Measurements from ENCODE around the gene DTWD2. TPM values are rescaled to one million over a fixed set of nuclear protein-coding genes. Genes with fewer than 3 reads are reported as not detected.
"Not testable (repeated sequence)": the region's sequence is repeated elsewhere in the genome, so short reads cannot be mapped to it uniquely, and the experiment has no call there.

Gene DTWD2
- total RNA-seq, 1 donor from 2014 or later, result 13.0 TPM

DNA sequence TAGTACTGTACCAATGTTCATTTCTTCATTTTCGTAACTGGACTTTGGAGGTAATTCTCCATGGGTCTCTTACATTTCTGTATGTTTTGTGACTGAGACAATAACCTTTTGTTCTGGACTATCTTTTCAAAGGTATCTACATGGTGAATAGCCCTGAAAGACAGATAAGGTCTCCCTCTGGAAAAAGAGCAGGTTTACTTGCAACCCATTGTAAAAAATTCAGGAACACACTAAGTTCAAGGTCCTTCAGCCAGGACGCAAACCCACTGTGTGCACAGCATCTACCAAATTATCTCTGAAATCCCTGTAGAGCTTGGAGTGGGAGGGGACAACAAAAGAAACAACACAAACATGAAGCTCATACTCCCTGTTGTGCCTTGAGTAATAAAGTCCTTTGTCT, 8.3 kb downstream of the DTWD2 start:
- H3K27ac ChIP-seq (ENCODE audit: low read depth, low read length), result no peak overlapping the region
- H3K9me3 ChIP-seq (ENCODE audit: control insufficient read depth in 3 of 3, low read length in 3 of 3), result no peaks in the 10 kb centered on the region
- H3K27me3 ChIP-seq (ENCODE audit: control insufficient read depth in 3 of 3, insufficient read depth in 3 of 3, low read length in 3 of 3), result no peaks in the 10 kb centered on the region
- H3K36me3 ChIP-seq (ENCODE audit: control insufficient read depth in 3 of 3, insufficient read depth in 3 of 3, low read length in 3 of 3), result no peaks in the 10 kb centered on the region
- no peak overlapping the region for H3K9ac ChIP-seq (ENCODE audit: low read depth in 1 of 3, low read length in 3 of 3)
- no peak overlapping the region for H3K4me3 ChIP-seq (ENCODE audit: low read length in 3 of 3)
- H3K4me1 ChIP-seq (ENCODE audit: control insufficient read depth in 3 of 3, insufficient read depth in 3 of 3, low read length in 3 of 3), result no peaks in the 10 kb centered on the region

DNA sequence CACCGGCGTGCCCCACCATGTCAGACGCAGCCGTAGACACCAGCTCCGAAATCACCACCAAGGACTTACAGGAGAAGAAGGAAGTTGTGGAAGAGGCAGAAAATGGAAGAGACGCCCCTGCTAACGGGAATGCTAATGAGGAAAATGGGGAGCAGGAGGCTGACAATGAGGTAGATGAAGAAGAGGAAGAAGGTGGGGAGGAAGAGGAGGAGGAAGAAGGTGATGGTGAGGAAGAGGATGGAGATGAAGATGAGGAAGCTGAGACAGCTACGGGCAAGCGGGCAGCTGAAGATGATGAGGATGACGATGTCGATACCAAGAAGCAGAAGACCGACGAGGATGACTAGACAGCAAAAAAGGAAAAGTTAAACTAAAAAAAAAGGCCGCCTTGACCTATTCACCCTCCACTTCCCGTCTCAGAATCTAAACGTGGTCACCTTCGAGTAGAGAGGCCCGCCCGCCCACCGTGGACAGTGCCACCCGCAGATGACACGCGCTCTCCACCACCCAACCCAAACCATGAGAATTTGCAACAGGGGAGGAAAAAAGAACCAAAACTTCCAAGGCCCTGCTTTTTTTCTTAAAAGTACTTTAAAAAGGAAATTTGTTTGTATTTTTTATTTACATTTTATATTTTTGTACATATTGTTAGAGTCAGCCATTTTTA, 14.4 kb downstream of the DTWD2 start:
- H3K27me3 ChIP-seq (ENCODE audit: control insufficient read depth in 3 of 3, insufficient read depth in 3 of 3, low read length in 3 of 3); H3K4me3 ChIP-seq (ENCODE audit: low read length in 3 of 3); H3K27ac ChIP-seq (ENCODE audit: low read depth, low read length); H3K4me1 ChIP-seq (ENCODE audit: control insufficient read depth in 3 of 3, insufficient read depth in 3 of 3, low read length in 3 of 3); H3K9me3 ChIP-seq (ENCODE audit: control insufficient read depth in 3 of 3, low read length in 3 of 3); H3K36me3 ChIP-seq (ENCODE audit: control insufficient read depth in 3 of 3, insufficient read depth in 3 of 3, low read length in 3 of 3); H3K9ac ChIP-seq (ENCODE audit: low read depth in 1 of 3, low read length in 3 of 3): not testable (repeated sequence)

DNA sequence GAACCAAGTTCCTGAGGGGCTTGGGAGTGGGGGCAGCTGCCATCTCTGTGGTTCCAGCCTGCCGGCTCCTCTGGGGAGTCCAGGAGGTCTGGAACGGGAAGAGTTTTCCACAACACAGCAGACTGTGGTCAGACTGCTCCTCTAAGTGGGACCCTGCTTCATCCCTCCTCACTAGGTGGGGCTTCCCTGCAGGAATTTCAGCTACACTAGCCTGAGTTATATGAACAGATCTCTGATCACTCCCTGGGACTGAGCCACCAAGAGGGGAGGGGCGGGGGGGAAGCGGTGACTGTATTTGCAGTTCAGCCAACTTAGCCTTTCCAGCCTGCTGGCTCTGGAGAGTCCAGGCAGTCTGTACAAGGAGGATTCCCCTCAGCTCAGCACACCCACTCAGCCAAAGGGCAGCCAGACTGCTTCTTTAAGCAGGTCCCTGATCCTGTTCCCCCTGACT, 19.4 kb downstream of the DTWD2 start:
- H3K27me3 ChIP-seq (ENCODE audit: control insufficient read depth in 3 of 3, insufficient read depth in 3 of 3, low read length in 3 of 3), result no peaks in the 10 kb centered on the region
- H3K36me3 ChIP-seq (ENCODE audit: control insufficient read depth in 3 of 3, insufficient read depth in 3 of 3, low read length in 3 of 3), result no peaks in the 10 kb centered on the region
- peaks cover 0 to 8% (median 3%) of the 10 kb centered on the region in 3 donors for H3K4me1 ChIP-seq (ENCODE audit: control insufficient read depth in 3 of 3, insufficient read depth in 3 of 3, low read length in 3 of 3)
- no peak overlapping the region for H3K9ac ChIP-seq (ENCODE audit: low read depth in 1 of 3, low read length in 3 of 3)
- no peaks in the 10 kb centered on the region for H3K9me3 ChIP-seq (ENCODE audit: control insufficient read depth in 3 of 3, low read length in 3 of 3)
- no peak overlapping the region for H3K4me3 ChIP-seq (ENCODE audit: low read length in 3 of 3)
- H3K27ac ChIP-seq (ENCODE audit: low read depth, low read length), result no peak overlapping the region

DNA sequence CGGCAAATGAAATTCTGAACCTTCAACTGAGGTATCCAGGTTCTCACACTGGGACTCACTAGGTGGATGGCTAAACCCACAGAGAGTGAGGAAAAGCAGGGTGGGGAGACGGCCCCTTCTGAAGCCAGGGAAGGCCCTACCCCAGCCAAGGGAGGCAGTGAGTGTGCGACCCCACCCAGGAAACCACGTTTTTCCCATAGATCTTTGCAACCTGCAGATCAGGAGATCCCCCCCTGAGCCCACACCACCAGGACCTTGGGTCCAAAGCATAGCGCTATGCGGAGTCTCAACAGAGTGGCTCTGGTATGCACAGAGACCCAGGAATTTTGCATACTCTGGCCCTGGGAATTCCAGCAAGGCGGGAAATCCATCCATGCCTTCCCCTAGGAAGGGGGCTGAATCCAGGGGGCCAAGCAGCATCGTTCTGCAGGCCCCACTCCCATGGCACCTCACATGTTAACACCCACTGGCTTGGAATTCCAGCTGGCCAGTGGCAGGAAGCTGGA, 19.9 kb downstream of the DTWD2 start:
- Histone ChIP-seq H3K36me3 (ENCODE audit: control insufficient read depth in 3 of 3, insufficient read depth in 3 of 3, low read length in 3 of 3) (no peaks in the 10 kb centered on the region), H3K9ac (ENCODE audit: low read depth in 1 of 3, low read length in 3 of 3) (no peak overlapping the region), H3K27me3 (ENCODE audit: control insufficient read depth in 3 of 3, insufficient read depth in 3 of 3, low read length in 3 of 3) (no peaks in the 10 kb centered on the region), H3K9me3 (ENCODE audit: control insufficient read depth in 3 of 3, low read length in 3 of 3) (no peaks in the 10 kb centered on the region), H3K4me3 (ENCODE audit: low read length in 3 of 3) (no peak overlapping the region), H3K4me1 (ENCODE audit: control insufficient read depth in 3 of 3, insufficient read depth in 3 of 3, low read length in 3 of 3) (peaks cover 0 to 8% (median 3%) of the 10 kb centered on the region in 3 donors), H3K27ac (ENCODE audit: low read depth, low read length) (no peak overlapping the region)

DNA sequence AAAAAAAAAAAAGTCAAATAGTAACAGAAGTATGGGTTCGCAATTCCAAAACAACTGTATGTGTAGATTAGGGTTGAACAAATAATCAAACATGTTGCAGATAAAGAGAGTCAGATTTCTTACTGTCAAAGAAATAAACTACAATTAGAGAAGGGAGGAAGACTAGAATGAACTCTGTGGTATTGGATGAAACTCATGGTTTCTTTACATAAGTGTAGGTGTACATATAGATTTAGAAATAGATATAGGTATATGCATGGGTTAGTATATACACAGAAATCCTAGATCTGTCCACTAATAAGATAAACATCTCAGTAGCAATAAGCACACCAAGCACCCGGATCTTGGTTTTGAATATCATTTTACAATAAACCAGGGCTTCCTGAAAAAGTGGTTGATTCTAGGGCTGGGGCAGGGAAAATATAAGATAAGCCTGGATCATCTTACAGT, 21.3 kb downstream of the DTWD2 start:
- H3K27me3 ChIP-seq (ENCODE audit: control insufficient read depth in 3 of 3, insufficient read depth in 3 of 3, low read length in 3 of 3), result no peaks in the 10 kb centered on the region
- H3K4me3 ChIP-seq (ENCODE audit: low read length in 3 of 3), result no peak overlapping the region
- no peaks in the 10 kb centered on the region for H3K36me3 ChIP-seq (ENCODE audit: control insufficient read depth in 3 of 3, insufficient read depth in 3 of 3, low read length in 3 of 3)
- peaks cover 0 to 14% (median 3%) of the 10 kb centered on the region in 3 donors for H3K4me1 ChIP-seq (ENCODE audit: control insufficient read depth in 3 of 3, insufficient read depth in 3 of 3, low read length in 3 of 3)
- H3K27ac ChIP-seq (ENCODE audit: low read depth, low read length), result no peak overlapping the region
- H3K9me3 ChIP-seq (ENCODE audit: control insufficient read depth in 3 of 3, low read length in 3 of 3), result no peaks in the 10 kb centered on the region
- H3K9ac ChIP-seq (ENCODE audit: low read depth in 1 of 3, low read length in 3 of 3), result no peak overlapping the region

DNA sequence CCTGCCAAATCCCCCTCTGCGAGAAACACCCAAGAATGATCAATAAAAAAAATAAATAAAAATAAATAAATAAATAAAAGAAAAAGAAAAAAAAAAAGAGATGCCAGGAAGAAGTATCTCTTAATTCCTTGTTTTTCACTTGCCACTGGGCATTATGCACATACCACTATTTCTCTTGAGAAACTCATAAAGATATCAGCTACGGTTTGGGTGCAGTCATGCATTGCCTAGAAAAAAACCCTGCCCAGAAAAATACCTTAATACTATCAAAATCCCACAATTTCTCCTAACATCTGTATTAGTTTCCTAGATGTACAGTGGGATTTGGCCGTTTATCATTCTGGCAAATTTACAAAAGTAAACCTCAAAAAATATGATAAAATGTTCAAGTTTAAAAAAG, 22.5 kb downstream of the DTWD2 start:
- Histone ChIP-seq H3K36me3 (ENCODE audit: control insufficient read depth in 3 of 3, insufficient read depth in 3 of 3, low read length in 3 of 3) (no peaks in the 10 kb centered on the region), H3K9ac (ENCODE audit: low read depth in 1 of 3, low read length in 3 of 3) (no peak overlapping the region), H3K4me3 (ENCODE audit: low read length in 3 of 3) (no peak overlapping the region), H3K27ac (ENCODE audit: low read depth, low read length) (no peak overlapping the region), H3K4me1 (ENCODE audit: control insufficient read depth in 3 of 3, insufficient read depth in 3 of 3, low read length in 3 of 3) (peaks cover 0 to 14% (median 3%) of the 10 kb centered on the region in 3 donors), H3K27me3 (ENCODE audit: control insufficient read depth in 3 of 3, insufficient read depth in 3 of 3, low read length in 3 of 3) (no peaks in the 10 kb centered on the region), H3K9me3 (ENCODE audit: control insufficient read depth in 3 of 3, low read length in 3 of 3) (no peaks in the 10 kb centered on the region)

DNA sequence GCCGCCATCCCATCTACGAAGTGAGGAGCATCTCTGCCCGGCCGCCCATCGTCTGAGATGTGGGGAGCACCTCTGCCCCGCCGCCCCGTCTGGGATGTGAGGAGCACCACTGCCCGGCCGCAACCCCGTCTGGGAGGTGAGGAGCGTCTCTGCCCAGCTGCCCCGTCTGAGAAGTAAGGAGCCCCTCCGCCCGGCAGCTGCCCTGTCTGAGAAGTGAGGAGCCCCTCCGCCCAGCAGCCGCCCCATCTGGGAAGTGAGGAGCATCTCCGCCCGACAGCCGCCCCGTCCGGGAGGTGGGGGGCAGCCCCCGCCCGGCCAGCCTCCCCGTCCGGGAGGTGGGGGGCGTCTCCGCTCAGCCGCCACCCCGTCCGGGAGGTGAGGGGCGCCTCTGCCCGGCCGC, 23.4 kb downstream of the DTWD2 start:
- H3K4me1 ChIP-seq (ENCODE audit: control insufficient read depth in 3 of 3, insufficient read depth in 3 of 3, low read length in 3 of 3), result peaks cover 0 to 14% (median 3%) of the 10 kb centered on the region in 3 donors
- not testable (repeated sequence) for H3K27me3 ChIP-seq (ENCODE audit: control insufficient read depth in 3 of 3, insufficient read depth in 3 of 3, low read length in 3 of 3)

DNA sequence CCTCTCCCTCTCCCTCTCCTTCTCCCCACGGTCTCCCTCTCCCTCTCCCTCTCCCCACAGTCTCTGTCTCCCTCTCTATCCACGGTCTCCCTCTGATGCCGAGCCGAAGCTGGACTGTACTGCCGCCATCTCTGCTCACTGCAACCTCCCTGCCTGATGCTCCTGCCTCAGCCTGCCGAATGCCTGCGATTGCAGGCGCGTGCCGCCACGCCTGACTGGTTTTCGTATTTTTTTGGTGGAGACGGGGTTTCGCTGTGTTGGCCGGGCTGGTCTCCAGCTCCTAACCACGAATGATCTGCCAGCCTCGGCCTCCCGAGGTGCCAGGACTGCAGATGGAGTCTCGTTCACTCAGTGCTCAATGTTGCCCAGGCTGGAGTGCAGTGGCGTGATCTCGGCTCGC, 24.0 kb downstream of the DTWD2 start:
- not testable (repeated sequence) for H3K9me3 ChIP-seq (ENCODE audit: control insufficient read depth in 3 of 3, low read length in 3 of 3); H3K9ac ChIP-seq (ENCODE audit: low read depth in 1 of 3, low read length in 3 of 3); H3K27ac ChIP-seq (ENCODE audit: low read depth, low read length); H3K36me3 ChIP-seq (ENCODE audit: control insufficient read depth in 3 of 3, insufficient read depth in 3 of 3, low read length in 3 of 3); H3K27me3 ChIP-seq (ENCODE audit: control insufficient read depth in 3 of 3, insufficient read depth in 3 of 3, low read length in 3 of 3); H3K4me3 ChIP-seq (ENCODE audit: low read length in 3 of 3)
- H3K4me1 ChIP-seq (ENCODE audit: control insufficient read depth in 3 of 3, insufficient read depth in 3 of 3, low read length in 3 of 3), result peaks cover 0 to 12% (median 3%) of the 10 kb centered on the region in 3 donors

More for the DNA sequence above, 23.4 kb downstream of the DTWD2 start:
- not testable (repeated sequence) for H3K27ac ChIP-seq (ENCODE audit: low read depth, low read length); H3K4me3 ChIP-seq (ENCODE audit: low read length in 3 of 3); H3K9ac ChIP-seq (ENCODE audit: low read depth in 1 of 3, low read length in 3 of 3); H3K36me3 ChIP-seq (ENCODE audit: control insufficient read depth in 3 of 3, insufficient read depth in 3 of 3, low read length in 3 of 3); H3K9me3 ChIP-seq (ENCODE audit: control insufficient read depth in 3 of 3, low read length in 3 of 3)

DNA sequence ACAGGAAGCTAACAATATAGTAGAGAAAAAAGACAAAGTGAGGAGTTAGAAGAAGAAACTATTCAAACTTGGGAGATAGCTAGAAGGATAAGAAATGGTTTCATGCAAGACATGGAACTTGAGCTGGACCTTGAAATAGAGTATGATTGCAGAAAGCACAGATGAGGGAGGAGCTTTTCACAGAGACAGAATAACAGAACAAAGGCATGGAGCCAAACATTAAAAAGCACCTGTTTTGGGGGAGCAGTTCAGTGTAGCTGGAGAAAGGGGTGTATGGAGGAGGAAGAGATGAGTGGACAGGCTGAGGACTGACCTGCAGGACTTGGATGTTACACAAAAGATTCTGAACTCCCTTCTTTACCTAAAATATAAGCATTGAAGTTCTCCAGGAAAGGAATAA, 25.2 kb downstream of the DTWD2 start:
- Histone ChIP-seq H3K4me3 (ENCODE audit: low read length in 3 of 3) (no peak overlapping the region), H3K27me3 (ENCODE audit: control insufficient read depth in 3 of 3, insufficient read depth in 3 of 3, low read length in 3 of 3) (no peaks in the 10 kb centered on the region), H3K9ac (ENCODE audit: low read depth in 1 of 3, low read length in 3 of 3) (no peak overlapping the region), H3K9me3 (ENCODE audit: control insufficient read depth in 3 of 3, low read length in 3 of 3) (no peaks in the 10 kb centered on the region), H3K36me3 (ENCODE audit: control insufficient read depth in 3 of 3, insufficient read depth in 3 of 3, low read length in 3 of 3) (no peaks in the 10 kb centered on the region), H3K4me1 (ENCODE audit: control insufficient read depth in 3 of 3, insufficient read depth in 3 of 3, low read length in 3 of 3) (peaks cover 0 to 5% (median 0%) of the 10 kb centered on the region in 3 donors), H3K27ac (ENCODE audit: low read depth, low read length) (no peak overlapping the region)

DNA sequence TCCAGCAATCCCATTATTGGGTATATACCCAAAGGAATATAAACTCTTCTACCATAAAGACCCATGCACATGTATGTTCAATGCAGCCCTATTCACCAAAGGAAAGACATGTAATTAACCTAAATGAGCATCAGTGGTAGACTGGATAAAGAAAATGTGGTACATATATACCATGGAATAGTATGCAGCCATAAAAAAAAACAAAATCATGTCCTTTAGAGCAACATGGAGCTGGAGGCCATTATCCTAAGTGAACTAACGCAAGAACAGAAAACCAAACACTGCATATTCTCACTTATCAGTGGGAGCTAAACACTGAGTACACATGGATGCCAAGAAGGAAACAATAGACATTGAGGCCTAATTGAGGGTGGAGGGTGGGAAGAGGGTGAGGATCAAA, 27.8 kb downstream of the DTWD2 start:
- H3K4me3 ChIP-seq (ENCODE audit: low read length in 3 of 3), result no peak overlapping the region
- H3K9me3 ChIP-seq (ENCODE audit: control insufficient read depth in 3 of 3, low read length in 3 of 3), result no peaks in the 10 kb centered on the region
- H3K4me1 ChIP-seq (ENCODE audit: control insufficient read depth in 3 of 3, insufficient read depth in 3 of 3, low read length in 3 of 3), result peaks cover 0 to 5% (median 0%) of the 10 kb centered on the region in 3 donors
- no peaks in the 10 kb centered on the region for H3K36me3 ChIP-seq (ENCODE audit: control insufficient read depth in 3 of 3, insufficient read depth in 3 of 3, low read length in 3 of 3)
- H3K27me3 ChIP-seq (ENCODE audit: control insufficient read depth in 3 of 3, insufficient read depth in 3 of 3, low read length in 3 of 3), result no peaks in the 10 kb centered on the region
- H3K9ac ChIP-seq (ENCODE audit: low read depth in 1 of 3, low read length in 3 of 3), result no peak overlapping the region
- no peak overlapping the region for H3K27ac ChIP-seq (ENCODE audit: low read depth, low read length)
